ENCODE measurements around the gene ACLY.
"Not testable (repeated sequence)": the region's sequence is repeated elsewhere in the genome, so short reads cannot be mapped to it uniquely, and the experiment has no call there.

Gene ACLY

DNA sequence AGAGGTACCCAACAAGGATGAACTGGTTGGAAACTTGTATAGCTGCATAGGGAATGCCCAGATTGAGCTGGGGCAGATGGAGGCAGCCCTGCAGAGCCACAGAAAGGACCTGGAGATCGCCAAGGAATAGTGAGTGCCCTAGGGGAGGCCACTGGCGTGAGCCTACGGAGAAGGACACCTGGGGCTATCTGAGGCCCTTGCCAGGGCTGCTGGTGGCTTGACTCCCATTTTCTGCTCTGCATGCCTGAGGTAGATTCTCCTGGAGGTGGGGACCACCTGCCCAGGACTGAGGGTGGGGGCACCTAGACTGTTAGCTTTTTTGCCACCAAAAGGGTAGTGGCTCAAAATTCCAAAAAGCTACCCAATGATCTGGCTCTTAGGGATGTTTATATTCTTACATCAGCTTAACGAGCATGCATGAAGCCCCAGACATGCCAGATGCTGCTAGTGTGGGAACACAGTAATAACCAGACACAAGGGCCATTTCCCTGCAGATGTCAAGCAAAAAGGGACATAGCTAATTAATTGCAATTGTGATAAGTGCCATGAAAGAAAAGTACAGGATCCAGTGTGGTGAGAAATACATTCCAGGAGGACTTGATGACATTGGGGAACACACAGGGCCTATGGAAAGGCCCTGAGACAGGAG, 20.4 kb upstream of the ACLY start:
- DNase-seq = no peak

DNA sequence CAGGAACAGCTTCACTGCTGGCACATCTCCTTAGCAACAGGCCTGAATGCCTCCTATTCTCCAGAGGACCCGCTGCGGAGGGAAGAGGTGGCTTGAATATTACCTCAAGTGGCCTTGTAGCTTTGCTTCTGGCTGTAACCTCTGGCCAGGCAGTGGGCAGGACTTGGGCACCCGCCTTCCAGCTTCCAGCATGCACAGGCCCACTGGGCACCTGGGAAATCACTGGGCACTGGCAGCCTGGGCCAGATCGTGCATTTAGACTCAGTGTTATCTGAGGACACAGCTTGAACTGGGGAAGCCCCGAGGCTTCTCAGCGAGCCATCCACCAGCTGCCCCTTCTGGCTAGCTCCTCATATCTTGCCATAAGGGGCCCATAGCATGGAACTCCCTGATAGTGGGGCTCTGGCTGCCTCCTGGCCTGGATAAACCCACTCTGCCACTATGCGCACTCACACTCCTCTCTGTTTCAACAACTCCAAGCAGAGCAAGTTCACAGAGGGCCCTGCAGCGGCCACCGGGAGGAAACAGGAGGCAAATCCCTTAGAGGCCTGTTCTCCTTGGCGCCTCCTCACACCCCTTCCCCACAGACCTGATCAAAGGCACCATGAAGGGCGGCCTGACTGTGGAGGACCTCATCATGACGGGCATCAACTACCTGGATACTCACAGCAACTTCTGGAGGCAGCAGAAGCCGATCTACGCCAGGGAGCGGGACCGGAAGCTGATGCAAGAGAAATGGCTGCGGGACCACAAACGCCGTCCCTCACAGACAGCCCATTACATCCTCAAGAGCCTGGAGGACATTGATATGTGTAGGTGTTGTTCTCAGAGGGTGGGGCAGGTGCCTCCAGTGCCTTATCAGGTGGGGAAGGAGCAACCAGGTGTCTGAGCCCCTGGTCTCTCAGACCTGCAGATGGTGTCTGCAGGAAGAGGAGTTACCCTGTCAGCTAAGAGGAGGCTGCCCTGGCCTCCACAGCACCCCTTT, 19.5 kb upstream of the ACLY start:
- no peak for DNase-seq

DNA sequence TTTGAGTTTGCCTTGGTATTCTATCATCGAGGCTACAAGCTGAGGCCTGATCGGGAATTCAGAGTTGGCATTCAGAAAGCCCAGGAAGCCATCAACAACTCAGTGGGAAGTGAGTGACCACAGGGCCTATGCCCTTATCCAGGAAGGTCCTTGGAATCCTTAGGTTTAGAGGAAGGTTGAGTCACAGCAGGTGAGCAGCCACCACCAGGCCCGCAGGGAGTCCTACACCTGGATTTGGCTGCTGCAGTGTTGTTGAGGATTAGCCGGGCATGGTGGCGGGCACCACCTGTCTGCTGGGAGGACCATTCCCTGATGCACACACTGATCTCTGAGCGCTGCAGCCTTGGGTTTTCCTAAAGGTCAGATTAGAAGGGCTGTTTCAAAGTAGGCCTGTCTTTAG, 16.9 kb upstream of the ACLY start:
- no peak for DNase-seq

DNA sequence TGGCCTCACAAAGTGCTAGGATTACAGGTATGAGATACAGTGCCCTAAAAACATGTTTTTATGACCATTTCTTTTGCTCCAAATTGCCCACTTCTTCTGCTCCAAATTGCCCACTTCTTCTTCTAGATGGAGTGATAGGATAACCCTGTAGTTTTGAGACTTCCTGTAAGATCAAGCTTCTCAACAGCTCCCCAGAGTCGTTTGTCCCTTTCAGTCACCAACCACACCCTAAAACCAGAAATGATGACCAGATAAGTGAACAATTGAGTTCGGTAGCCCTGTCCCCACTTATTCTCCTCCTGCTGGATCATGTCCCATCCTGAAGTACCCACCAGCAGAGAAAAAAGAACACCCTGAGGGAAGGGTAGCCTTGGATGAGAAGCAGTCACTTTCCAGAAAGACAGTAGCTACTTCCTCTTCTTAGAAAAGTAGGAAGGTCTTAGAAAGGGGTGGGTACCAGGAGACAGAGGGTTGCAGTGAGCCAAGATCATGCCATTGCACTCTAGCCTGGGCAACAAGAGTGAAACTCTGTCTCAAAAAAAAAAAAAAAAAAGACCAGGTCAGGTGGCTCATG, 14.2 kb upstream of the ACLY start:
- no peak for DNase-seq

DNA sequence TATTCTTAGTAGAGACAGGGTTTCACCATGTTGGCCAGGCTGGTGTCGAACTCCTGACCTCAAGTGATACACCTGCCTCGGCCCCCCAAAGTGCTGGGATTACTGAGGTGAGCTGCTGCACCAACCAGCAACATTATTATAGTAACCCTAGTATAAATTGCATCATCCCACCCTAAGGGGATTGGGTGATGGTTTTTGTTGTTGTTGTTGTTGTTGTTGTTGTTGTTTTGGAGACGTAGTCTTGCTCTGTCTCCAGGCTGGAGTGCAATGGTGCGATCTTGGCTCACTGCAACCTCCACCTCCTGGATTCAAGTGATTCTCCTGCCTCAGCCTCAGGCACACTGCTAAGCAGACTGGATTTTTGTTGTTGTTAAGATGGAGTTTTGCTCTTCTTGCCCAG, 13.0 kb upstream of the ACLY start:
- DNase-seq = not testable (repeated sequence)

DNA sequence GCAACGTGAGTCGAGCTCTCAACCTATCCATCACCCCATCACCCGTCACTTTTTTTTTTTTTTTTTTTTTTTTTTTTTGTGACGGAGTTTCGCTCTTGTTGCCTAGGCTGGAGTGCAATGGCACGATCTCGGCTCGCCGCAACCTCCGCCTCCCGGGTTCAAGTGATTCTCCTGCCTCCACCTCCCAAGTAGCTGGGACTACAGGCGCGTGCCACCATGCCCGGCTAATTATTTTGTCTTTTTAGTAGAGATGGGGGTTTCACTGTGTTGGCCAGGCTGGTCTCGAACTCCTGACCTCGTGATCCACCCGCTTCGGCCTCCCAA, 12.0 kb upstream of the ACLY start:
- not testable (repeated sequence) for DNase-seq

DNA sequence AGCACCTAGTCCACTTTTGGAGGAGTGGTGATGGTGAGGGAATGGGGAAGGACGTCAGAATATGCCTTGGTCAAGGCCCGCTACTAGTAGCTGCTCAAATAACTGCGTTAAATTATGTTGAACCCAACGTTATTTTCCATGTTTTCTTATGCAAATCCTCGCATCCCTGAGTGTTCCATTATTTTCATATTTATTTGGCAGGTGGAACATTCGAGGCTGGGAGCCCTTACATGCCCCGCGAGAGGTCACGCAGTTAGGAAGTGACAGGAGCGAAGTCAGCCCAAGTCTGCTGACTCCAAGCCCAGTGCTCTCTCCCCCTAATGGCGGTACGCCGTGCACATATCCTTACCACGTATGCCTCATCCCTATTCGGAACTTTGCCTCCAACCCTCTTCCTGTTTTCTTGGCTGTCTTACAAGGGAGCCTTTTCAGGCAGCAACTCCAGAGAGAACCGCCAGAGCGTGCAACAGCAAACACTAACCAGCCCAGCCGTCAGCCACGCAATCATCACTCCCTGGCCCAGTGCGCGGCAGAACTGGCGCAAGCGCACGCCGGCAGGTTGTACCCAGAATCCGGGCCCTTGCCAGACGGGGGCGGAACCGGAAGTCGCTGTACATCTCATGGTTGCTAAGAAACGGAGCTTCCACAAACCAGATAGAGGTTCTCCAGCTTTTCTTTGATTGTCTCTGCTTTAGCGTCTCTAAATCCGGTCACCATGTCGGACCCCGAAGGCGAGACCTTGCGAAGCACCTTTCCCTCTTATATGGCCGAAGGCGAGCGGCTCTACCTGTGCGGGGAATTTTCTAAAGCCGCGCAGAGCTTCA, 11.5 kb upstream of the ACLY start, which contains the start of gene ODAD4:
TSS of gene ODAD4 (plus strand) at position 609 of the 824 bp plus-strand sequence. CDS start at position 716, 107 bp downstream.
- DNase-seq = peak; percentile 83 to 95 (median 90)

DNA sequence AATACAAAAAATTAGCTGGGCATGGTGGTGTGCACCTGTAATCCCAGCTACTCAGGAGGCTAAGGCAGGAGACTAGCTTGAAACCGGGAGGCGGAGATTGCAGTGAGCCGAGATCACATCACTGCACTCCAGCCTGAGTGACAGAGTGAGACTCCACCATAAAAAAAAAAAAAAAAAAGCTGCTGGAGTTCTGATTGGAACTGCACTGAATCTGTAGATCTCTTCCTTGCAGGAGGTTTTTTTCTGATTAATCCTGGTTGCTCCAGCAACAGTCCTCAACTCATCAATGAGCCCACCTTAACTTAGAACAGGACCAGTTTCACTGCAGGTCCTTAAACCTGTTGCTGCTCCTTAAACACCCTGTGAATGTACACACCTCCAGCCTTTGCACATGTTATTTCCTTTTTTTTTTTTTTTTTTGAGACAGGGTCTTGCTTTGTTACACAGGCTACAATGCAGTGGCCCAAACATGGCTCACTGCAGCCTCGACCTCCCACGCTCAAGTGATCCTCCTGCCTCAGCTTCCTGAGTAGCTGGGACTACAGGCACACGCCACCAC, 10.0 kb upstream of the ACLY start:
- no peak for DNase-seq

DNA sequence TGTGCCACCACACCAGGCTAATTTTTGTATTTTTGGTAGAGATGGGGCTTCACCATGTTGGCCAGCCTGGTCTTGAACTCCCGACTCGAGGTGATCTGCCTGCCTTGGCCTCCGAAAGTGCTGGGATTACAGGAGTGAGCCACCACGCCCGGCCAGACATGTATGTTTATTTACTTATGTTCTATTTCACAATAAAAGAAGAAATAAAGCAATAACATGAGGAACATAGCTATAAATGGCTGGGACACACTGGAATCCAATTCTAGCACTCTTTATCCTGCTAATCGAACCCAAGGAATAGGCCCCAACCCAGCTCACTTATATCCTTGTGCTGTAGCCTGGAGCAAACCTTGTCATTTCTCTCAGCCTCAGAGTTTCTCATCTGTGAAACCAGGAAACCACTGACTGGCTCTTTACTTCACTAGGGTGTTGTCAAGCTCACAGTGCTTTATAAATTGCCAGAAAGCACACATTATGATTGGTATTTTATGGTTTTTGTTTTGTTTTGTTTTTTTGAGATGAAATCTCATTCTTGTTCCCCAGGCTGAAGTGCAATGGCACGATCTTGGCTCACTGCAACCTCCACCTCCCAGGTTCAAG, 7.3 kb upstream of the ACLY start:
- DNase-seq = no peak

DNA sequence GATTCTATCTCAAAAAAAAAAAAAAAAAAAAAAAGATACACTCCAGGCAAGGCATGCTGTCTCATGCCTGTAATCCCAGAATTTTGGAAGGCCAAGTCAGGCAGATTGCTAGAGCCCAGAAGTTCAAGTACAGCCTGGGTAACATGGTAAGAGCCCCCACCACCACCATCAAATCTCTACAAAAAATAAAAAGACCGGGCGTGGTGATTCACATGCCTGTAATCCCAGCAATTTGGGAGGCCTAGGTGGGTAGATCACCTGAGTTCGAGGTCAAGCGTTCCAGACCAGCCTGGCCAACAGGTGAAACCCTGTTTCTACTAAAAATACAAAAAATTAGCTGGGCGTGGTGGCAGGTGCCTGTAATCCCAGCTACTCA, 1.8 kb upstream of the ACLY start:
- no peak for DNase-seq

DNA sequence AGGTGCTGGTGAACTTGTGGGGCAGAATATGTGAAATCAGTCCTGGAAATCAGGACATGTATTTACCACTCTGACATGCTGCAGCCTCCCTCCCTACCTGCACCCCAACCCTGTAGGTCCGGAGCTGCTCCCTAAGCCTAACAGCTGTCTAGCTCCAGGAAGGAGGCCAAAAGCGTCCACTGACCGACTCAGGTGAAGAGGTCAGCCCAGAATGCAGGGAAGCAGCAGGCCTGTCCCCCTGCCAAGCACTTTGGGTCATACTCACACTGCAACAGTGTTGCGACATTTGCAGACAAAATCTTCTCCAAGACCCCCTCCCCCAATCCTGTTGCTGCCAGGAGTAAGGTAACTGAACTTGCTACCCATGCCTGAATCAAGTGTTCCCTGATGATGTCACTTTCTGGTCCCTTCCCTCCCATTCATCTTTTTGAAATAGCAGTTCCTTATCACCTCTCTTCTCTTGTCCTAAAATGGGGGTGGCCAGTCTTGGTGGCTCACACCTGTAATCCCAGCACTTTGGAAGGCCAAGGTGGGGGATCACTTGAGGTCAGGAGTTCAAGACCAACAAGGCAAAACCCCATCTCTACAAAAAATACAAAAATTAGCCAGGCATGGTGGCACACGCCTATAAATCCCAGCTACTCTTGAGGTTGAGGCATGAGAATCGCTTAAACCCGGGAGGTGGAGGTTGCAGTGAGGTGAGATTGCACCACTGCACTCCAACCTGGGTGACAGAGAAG, 1.3 kb upstream of the ACLY start:
- no peak for DNase-seq

DNA sequence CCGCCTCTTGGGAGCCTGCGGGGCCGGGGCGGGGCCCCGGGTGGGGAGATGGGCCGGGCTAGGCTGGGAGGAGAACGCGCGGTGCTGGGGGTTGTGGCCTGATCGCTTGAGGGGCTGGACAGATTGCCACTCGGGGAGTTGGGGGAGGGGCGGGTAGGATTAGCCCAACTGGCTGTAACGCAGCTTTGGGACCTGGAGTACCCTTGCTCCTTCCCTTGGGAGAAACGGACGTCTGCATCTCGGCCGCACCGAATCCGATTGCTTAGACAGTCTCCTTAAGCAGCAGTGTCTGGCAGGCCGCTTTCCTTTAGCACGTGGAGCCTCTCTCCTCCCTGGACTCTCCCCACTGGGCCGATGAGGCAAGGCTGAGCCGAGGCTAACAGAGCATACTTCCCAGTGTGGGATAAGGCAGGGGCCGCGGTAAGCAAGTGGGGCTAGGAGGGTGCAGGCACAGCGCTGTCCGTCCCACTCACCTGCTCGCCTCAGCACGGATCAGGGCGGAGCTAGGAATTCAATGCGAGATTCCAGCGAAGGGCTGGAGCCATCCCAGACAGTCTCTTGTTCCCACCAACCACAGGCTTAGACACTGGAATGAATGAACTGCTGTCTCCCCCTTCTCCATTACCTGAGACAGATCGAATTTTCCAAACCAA, 540 bp upstream of the ACLY start:
- DNase-seq = peak in 1 of 4 experiments; percentile 15

DNA sequence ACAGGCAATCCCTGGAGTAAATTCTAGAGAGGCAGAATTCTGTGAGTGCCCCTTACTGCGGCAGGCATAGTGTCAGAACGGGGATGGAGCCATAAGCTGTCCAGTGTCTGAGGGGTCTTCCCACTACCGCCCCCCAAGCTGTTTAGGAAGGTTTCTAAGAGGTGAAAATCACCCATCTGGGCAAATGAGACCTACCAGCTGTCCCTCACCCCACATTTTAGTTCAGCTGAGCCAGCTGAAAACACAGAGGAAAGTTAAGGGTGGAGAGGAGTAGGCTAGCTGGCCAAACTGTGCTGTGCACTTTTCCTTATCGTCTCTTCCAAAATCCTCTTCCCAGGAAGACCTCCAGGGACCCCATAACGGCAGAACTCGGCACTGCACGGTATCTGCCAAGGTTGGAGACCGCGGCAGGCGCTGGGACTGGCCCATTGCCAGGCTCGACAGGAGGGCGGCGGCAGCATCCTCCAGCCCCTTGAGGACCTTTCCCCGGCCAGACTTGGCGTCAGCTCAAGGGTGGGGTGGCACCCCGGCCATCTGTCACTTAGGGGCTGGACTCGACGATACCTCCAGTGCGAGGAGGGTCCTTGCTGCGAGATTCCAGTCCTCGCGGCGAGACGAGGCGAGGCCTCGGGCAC, 955 bp downstream of the ACLY start:
- DNase-seq = peak in 3 of 4 experiments; percentile 4 to 34 (median 28)

DNA sequence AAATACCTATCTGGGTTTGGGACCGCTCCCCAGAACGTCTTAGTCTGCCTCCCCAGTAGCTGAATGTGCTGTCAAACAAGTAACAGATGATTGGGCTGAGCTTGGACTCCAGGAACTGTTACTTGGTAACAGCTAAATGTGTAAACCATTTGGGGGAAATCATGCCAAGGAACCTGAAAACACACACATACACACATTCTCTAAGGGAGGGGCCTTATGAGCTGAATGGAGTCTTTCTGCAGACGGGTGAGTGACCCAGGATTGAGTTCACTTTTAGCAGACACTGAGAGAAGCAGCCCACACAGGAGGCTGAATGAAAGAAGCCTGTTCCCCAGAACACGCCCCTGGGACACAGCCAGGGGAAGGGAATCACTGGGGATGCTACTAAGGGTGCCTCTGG, 1.6 kb downstream of the ACLY start:
- DNase-seq = no peak

DNA sequence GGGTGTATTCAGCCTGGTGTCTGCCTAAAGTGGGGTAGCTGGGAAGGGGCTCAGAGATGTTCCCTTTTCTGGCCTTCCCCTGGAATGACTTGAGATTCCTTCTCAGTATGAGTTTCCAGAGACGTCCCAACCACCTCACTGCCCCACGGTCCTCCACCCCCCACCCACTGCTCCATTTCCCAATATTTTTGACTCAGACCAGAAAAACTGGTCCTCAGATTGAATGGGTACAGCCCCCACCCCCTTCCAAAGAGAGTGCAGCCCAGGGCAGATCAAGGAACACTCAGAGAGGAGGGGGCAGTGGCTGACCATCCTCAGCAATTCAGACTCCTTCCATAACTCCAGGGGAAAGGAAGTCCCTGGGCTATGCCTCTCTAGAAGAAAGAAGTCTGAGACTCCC, 3.2 kb downstream of the ACLY start:
- no peak for DNase-seq

DNA sequence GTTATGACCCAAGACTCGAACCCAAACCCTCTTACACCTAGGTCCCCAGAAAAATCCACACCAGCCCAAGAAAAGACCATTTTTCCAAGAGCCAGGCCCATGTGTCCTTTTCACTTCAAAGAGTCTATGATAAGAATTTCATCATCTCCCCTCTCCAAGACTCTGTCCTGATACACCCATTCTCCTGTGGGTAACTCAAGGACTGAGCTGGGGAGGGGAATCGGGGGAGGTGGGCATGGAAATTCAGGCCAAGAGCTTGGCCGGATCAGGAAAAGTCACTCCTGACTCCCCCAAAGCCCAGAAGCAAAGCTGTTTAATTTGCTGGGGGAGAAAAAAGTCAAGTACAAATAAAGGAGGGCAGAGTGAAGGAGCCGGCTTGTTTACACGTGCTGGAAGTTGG, 3.7 kb downstream of the ACLY start:
- no peak for DNase-seq

DNA sequence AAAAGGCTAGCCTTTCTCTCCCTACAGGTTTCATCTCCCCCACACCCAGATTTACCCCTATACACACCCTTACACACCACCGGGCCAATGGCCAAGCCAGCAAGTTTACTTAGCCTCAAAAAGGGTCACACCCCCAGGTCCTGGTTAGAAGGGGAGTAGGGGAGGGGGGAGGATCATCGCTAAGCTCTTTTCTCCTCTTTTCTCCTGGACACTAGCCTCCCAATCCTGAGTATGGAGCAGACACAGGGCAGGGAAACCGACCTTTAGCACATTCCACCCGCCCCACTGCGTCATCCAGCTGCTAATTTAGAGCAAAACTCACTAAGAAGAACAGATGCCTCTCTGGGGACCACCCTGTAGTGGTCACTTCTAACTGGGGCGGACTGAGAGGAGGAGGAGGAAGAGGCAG, 4.4 kb downstream of the ACLY start:
- no peak for DNase-seq

DNA sequence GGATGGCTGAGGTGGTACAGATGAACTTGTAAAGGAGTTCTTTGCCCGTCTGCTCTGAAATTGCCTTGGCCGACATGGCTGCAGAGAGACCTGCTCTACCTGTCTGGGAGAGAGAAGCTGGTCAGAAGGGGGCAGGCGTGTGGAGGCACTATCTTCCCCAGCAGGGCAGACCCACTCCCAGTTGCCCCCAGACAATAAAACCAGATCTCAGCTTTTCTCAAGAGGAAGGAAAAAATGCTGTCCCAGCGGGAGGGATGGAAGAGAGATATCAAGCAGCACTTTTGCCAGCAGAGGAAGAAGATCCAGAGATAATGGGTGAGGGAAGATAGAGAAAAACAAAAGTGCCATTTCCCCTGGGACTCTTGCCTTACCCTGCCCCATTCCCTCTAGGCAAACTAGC, 5.0 kb downstream of the ACLY start:
- DNase-seq = no peak

DNA sequence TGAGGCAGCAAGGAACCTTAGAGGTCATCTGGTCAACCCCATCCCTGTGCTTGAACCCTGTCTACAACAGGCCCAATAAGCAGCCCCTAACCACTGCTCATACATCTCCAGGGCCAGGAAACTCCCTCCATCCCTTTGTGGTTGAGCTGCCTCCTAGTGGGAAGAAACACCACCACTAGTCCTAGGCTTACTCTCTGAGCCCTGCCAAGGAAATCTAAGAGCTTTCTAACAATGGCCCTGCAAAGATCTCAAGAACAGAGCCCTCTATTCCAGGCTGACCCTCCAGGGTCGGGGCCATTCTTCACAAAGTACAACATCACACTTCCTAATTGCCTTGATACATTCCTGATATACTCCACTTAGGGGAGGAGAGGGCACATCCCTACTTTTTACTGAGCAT, 5.8 kb downstream of the ACLY start:
- DNase-seq = no peak

DNA sequence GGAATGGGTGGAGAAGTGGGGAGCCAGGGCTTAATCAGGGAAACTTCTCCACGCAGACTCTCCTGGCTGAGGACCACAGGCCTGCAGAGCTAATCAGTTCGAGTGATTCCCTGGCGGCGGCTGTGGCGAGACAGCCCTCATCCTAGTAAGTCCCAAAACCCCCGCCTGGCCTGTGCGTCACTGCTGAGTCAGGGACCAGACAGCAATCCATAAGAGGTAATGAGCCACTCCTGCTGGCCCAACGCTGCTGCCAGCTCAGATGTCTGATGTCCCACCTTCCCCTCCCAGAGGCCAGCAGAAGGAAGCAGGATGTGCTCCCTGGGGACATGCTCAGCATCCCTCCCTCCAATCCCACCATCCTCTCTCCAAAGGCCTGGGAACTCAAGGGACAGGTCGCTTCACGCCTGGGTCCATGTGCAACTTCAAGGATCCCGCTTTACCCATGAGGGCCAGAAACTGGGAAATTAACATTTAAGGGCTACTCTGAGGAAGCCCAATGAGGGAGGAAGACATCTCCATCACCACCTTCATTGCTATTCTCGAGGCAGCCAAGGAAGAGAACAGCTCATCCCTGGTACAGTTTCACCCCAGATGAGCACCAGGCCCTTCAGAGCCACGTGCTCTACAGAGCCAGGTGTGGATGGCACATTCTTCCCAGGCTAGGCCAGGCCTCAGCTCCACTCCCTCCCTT, 7.9 kb downstream of the ACLY start:
- DNase-seq = no peak
